ENCODE data around the gene REEP6.

REEP6 gene

DNA sequence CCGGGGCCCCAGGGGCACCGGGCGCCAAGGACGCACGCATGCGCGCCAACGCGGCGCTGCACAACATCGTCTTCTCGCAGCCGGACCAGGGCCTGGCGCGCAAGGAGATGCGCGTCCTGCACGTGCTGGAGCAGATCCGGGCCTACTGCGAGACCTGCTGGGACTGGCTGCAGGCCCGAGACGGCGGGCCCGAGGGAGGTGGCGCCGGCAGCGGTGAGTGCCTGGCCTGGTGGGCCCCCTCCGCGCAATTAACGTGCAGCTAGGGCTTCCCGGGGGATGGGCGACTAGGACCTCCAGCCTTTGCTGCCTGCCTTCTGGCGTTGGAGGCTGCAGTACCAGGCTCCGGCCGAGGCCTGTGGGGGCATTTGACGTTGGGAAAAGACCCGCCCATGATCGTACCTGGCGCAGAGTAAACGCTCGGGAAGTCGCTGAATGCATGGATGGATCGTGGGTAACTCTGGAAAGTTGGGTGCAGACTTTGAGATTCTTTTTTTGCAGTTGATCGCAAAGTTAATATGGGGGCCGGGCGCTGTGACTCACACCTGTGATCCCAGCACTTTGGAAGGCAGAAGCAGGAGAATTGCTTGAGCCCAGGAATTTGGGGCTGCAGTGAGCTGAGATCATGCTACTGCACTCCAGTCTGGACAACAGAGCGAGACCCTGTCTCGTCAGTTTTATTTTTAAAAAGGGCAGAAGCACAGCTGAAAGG lies 33.8 kb upstream of the REEP6 start:
- no peak for DNase-seq

DNA sequence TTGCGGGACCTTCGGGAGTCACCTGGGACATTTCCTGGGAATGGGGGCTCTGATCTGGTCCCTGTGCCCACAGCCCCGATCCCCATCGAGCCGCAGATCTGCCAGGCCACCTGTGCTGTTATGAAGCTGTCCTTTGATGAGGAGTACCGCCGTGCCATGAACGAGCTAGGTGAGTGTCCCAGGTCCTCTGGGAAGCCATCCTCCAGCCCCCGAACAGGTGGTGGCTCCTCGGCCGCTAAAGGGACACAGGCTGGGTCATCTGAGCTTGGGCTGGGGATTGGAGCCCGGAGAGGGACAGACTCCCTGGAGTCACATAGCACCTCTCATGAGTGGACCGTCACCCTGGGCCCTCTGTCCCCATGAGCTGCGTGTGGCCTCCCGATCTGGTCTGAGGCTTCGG lies 33.1 kb upstream of the REEP6 start:
- DNase-seq: no peak

DNA sequence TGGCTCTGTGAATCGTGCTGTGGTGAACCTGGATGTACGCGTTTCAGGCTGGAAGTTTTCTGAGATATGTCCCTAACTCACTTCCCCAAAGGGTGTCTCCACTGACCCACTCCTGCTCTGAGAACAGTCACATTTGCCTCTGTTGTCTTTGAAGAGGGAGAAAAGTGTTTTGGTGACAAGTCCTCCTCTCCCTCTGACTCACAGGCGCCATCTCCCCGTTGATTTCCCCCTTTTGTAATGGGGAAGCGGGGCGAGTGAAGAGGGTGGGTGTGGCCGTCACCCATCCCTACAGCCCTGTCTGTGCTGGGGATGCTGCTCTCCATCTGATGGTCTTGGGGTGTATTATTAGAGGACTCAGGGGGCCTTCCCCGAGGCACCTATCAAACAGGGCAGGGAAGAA lies 31.5 kb upstream of the REEP6 start:
- DNase-seq: no peak

DNA sequence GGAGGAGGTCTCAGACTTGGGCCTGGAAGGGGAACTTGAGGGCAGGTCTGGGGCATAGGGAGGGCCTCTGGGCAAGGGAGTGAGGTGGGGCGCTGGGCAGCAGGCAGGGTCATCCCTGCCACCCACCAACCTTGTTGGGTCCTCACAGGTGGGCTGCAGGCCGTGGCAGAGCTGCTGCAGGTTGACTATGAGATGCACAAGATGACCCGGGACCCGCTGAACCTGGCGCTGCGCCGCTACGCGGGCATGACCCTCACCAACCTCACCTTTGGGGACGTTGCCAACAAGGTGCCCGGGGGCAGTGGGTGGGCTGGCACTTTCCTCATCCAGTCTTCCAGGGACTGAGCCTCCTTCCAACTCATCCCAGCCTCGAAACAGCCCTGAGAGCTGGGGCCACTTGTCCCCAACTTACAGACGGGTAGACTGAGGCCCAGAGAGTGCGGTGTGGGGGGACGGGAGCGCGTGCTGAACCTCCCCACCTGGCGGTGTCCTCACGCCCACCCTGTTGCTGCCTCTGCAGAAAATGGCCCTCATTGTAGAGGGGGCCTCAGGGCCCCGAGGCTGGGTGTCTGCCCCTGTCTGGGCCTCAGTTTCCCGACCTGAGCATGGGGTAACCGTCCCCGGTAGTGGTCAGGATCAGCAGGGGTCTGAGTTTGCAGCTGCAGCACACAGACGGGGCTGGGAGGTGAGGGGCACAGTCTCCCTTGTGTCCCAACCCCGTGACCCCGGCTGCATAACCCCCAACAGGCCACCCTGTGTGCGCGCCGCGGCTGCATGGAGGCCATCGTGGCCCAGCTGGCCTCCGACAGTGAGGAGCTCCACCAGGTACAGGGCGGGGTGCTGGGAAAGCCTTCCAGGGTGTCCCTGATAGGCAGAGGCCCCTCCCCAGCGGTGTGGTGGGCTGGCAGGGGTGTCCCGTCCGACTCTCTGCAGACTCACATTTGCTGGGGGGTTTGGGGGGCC lies 30.7 kb upstream of the REEP6 start:
- no peak for DNase-seq

DNA sequence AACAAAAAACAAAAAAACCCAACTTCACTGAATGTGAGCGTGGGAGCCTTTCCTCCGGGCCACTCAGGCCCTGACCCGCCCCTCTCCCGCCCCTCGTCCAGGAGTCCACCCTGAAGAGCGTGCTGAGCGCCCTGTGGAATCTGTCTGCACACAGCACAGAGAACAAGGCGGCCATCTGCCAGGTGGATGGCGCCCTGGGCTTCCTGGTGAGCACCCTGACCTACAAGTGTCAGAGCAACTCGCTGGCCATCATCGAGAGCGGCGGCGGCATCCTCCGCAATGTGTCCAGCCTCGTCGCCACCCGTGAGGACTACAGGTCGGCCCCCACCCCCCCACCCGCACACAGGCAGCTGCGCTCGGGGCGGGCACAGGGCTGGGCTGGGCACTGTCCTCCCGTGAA lies 29.1 kb upstream of the REEP6 start:
- DNase-seq: no peak

DNA sequence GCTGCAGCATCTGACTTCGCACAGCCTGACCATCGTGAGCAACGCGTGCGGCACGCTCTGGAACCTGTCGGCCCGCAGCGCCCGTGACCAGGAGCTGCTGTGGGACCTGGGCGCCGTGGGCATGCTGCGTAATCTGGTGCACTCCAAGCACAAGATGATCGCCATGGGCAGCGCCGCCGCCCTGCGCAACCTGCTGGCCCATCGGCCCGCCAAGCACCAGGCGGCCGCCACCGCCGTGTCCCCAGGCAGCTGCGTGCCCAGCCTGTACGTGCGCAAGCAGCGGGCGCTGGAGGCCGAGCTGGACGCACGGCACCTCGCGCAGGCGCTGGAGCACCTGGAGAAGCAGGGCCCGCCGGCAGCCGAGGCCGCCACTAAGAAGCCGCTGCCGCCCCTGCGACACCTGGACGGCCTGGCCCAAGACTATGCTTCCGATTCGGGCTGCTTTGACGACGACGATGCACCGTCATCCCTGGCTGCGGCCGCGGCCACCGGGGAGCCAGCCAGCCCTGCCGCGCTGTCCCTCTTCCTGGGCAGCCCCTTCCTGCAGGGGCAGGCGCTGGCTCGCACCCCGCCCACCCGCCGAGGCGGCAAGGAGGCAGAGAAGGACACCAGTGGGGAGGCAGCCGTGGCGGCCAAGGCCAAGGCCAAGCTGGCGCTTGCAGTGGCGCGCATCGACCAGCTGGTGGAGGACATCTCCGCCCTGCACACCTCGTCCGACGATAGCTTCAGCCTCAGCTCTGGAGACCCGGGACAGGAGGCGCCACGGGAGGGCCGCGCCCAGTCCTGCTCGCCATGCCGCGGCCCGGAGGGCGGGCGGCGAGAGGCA lies 25.6 kb upstream of the REEP6 start:
- no peak for DNase-seq

DNA sequence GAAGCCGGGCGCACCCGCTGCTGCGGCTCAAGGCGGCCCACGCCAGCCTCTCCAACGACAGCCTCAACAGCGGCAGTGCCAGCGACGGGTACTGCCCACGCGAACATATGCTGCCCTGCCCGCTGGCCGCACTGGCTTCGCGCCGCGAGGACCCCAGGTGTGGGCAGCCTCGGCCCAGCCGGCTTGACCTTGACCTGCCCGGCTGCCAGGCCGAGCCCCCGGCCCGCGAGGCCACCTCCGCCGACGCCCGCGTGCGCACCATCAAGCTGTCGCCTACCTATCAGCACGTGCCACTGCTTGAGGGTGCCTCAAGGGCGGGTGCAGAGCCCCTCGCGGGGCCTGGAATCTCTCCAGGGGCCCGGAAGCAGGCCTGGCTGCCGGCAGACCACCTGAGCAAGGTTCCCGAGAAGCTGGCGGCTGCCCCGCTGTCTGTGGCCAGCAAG lies 24.9 kb upstream of the REEP6 start:
- no peak for DNase-seq

DNA sequence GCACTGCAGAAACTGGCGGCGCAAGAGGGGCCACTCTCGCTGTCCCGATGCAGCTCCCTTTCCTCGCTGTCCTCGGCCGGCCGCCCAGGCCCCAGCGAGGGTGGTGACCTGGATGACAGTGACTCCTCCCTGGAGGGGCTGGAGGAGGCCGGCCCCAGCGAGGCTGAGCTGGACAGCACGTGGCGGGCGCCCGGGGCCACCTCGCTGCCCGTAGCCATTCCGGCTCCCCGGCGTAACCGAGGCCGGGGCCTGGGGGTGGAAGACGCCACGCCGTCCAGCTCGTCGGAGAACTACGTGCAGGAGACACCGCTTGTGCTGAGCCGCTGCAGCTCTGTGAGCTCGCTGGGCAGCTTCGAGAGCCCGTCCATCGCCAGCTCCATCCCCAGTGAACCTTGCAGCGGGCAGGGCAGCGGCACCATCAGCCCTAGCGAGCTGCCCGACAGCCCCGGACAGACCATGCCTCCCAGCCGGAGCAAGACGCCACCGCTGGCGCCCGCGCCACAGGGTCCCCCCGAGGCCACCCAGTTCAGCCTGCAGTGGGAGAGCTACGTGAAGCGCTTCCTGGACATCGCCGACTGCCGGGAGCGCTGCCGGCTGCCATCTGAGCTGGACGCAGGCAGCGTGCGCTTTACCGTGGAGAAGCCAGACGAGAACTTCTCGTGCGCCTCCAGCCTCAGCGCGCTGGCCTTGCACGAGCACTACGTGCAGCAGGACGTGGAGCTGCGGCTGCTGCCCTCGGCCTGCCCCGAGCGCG lies 24.3 kb upstream of the REEP6 start:
- DNase-seq: no peak

DNA sequence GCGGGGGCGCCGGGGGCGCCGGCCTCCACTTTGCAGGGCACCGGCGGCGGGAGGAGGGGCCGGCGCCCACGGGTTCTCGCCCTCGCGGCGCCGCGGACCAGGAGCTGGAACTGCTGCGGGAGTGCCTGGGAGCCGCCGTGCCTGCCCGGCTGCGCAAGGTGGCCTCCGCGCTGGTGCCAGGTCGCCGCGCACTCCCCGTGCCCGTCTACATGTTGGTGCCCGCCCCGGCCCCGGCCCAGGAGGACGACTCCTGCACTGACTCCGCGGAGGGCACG lies 23.8 kb upstream of the REEP6 start:
- no peak for DNase-seq

DNA sequence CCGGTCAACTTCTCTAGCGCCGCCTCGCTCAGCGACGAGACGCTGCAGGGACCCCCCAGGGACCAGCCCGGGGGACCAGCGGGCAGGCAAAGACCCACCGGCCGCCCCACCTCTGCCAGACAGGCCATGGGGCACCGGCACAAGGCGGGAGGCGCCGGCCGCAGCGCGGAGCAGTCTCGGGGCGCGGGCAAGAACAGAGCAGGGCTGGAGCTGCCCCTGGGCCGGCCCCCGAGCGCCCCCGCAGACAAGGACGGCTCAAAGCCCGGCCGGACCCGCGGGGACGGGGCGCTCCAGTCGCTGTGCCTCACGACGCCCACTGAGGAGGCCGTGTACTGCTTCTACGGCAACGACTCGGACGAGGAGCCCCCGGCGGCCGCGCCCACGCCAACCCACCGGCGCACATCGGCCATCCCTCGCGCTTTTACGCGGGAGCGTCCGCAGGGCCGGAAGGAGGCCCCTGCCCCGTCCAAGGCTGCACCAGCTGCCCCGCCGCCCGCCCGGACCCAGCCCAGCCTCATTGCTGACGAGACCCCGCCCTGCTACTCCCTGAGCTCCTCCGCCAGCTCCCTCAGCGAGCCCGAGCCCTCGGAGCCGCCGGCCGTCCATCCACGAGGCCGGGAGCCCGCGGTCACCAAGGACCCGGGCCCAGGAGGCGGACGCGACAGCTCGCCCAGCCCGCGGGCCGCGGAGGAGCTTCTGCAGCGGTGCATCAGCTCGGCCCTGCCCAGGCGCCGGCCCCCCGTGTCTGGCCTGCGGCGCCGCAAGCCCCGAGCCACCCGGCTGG lies 23.3 kb upstream of the REEP6 start:
- DNase-seq: no peak

DNA sequence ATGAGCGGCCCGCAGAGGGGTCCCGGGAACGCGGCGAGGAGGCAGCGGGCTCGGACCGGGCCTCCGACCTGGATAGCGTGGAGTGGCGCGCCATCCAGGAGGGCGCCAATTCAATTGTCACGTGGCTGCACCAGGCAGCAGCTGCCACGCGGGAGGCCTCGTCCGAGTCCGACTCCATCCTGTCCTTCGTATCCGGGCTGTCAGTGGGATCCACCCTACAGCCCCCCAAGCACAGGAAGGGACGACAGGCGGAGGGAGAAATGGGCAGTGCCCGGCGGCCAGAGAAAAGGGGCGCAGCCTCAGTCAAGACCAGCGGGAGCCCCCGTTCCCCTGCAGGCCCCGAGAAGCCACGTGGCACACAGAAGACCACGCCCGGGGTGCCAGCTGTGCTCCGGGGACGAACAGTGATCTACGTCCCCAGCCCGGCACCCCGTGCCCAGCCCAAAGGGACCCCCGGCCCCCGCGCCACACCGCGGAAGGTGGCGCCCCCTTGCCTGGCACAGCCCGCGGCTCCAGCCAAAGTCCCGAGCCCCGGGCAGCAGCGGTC lies 22.6 kb upstream of the REEP6 start:
- no peak for DNase-seq

DNA sequence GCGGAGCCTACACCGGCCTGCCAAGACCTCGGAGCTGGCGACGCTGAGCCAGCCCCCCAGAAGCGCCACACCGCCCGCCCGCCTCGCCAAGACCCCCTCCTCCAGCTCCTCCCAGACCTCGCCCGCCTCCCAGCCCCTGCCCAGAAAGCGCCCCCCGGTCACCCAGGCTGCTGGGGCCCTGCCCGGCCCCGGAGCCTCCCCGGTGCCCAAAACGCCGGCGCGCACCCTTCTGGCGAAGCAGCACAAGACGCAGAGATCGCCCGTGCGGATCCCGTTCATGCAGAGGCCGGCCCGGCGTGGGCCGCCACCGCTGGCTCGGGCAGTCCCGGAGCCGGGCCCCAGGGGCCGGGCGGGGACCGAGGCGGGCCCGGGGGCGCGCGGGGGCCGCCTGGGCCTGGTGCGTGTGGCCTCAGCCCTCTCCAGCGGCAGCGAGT lies 22.1 kb upstream of the REEP6 start:
- DNase-seq: no peak

DNA sequence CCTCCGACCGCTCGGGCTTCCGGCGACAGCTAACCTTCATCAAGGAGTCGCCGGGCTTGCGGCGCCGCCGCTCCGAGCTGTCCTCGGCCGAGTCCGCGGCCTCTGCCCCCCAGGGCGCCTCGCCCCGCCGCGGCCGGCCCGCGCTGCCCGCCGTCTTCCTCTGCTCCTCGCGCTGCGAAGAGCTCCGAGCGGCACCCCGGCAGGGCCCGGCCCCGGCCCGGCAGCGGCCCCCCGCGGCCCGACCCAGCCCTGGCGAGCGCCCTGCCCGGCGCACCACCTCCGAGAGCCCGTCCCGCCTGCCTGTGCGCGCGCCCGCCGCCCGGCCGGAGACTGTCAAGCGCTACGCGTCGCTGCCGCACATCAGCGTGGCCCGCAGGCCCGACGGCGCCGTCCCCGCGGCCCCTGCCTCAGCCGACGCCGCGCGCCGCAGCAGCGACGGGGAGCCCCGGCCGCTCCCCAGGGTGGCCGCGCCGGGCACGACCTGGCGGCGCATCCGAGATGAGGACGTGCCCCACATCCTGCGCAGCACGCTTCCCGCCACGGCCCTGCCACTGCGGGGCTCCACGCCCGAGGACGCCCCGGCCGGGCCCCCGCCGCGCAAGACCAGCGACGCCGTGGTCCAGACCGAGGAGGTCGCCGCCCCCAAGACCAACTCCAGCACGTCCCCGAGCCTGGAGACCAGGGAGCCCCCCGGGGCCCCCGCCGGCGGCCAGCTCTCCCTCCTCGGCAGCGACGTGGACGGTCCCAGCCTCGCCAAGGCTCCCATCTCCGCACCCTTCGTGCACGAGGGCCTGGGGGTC lies 21.5 kb upstream of the REEP6 start:
- no peak for DNase-seq

DNA sequence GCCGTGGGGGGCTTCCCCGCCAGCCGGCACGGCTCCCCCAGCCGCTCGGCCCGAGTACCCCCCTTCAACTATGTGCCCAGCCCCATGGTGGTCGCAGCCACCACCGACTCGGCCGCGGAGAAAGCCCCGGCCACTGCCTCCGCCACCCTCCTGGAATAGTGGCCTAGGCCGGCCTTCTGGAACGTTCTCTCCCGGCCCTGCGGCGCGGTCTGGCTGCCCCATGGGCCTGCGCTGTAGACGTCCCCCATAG lies 21.0 kb upstream of the REEP6 start:
- DNase-seq: no peak

DNA sequence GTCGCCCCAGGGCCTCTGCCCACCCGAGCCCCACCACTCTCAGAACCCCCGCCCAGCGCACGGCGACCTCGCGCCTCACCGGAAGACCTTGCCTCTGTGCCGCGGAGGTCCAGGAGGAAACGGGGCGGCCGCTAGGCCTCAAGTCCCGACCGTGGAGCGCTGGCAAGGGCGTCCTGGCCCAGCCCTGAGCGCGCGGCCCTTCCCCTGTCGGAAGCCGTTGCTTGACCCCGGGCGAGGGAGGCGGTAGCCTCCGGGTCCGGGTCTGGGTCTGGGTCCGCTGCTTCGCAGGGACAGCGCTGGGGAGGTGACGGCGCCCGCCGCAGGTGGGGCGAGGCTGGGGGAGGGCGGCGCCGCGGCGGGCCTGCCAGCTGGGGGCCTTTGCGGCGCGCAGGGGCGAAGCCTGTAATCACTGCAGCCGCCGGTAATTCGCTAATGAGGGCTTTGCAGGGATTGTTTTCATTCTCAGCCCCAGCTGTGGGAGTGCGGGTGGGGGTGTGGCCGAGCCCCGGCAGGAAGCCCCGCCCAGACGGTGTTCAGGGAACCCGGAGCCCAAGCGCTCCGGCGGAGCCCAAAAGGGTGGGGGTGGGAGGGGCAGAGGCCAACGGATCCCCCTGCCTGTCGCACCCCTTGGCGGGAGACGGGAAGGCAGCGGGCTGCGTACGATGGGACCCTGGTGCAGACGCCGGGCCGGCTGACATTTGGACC lies 20.5 kb upstream of the REEP6 start:
- DNase-seq: no peak

DNA sequence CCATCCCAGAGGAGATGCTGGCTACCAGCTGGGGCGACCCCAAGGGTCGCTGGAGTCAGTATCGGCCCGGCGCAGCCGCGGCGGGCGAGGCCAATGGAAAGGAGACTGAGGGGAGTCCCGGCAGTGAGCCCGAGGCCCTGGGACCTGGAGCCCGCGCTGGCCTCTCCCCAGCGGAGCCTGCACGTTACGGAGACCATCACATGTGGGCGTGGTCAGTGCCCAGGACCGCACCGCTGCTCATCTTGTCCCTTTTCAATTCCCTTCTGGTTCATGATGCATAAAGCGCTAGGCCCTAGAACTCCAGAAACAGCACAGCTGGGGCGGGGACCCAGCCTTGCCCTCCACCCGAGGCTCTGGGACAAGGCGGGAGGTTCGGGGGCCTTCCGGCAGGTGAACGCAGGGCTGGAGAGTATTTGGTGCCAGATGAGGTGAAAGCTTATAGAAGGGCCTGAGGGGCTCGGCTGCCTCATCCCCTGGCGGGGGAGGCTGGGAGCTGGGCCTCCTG lies 19.9 kb upstream of the REEP6 start:
- DNase-seq: no peak

DNA sequence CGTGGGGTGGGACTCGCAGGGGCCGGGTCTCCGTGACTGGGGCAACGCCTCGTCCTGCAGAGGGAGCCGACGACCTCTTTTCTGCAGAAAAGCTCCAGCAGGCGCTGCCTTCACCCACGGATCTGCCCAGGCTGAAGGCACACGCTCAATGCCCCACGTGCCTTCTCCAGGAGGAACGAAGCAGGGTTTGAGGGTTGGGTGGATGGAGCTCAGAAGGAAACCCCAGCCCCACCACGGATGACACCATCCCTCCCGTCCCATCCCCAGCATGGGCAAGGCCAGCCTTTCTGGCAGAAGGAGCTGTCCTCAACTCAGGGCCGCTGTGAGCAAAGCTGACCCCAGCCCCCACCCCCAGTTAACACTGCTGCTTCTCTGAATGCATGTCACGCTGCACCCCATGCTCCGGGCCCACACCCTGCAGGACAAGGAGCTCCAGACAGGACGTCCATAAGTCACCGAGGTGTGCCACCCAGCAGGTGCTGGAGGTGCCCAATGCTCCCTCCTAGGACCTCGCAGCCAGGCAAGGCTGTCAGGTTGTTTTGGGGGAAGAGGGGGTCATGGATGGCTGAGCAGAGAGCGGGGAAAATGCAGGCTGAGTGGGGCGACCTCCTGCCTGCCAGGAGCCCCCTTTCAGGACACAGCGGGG lies 19.3 kb upstream of the REEP6 start:
- DNase-seq: no peak

DNA sequence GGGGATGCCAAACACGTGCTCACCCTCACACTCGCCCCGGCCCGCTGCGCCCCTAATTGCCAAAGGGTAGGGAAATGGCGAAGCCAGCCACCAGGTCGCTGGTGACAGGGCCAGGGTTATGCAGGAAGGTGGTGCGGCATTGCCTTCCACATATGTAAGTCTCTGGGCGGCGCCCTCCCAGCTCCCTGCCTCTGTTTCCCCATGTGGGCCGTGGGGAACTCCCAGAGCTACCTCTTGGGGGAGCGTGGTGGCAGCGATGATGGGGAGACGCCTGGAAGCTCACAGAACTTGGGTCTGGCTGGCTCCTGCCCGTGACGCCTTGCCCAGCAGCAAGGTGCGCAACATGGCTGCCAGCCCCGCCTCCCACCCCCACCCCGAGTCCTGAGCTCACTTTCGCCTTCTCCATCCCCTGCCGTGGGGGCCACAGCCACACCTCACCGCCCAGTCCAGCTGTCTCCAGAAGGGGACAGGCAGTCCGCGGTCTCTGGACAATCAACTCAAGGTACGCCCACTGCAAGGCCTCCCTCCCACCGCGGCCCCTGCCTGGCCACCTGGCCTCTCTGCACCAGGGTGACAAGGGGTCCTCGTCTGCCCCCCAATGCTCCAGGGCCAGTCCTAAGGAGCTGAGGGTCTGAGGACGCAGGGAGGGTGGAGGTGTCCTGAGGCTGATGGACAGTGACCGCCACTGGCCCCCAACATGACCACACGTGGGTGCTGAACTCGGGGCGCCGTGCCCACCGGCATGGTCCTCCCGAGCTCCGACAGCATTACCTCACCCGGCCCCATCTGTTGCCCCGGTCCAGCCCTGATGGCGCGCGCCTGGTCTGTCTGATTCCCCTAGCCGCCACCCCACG lies 18.5 kb upstream of the REEP6 start:
- no peak for DNase-seq
